Tibial artery (tissue), 4 donors: ENCODE results near the gene SORCS2.

Experiments used
- DNase-seq, 2 donors: peaks; one replicate each; pipeline ENCODE4 v3.0.0-alpha.2; 2019
- H3K27ac ChIP-seq, 2 donors: fragments of 200-600 bp; sonication (generic) in 1 of 2; 1 replicate in 1 of 2; 2 replicates in 1 of 2; pipeline ENCODE4 v1.5.1; 2018 to 2019; ENCODE audit warnings: mild to moderate bottlenecking in 1 of 2
- H3K27me3 ChIP-seq, 2 donors: fragments of 200-600 bp; sonication (generic) in 1 of 2; one replicate each; pipeline versions ENCODE4 v1.5.1 to v1.6.0; 2016 to 2019
- H3K36me3 ChIP-seq, 3 donors: fragments of 200-600 bp; sonication (generic) in 2 of 3; one replicate each; pipeline ENCODE4 v1.5.1; 2016 to 2019; ENCODE audit warnings: mild to moderate bottlenecking in 2 of 3
- H3K4me1 ChIP-seq, 4 donors: fragments of 200-600 bp; sonication (generic) in 2 of 4; 1 replicate in 3 of 4; 2 replicates in 1 of 4; pipeline ENCODE4 v1.5.1; 2016 to 2019
- H3K4me3 ChIP-seq, 2 donors: fragments of 200-600 bp; sonication (generic) in 1 of 2; 1 replicate in 1 of 2; 2 replicates in 1 of 2; pipeline ENCODE4 v1.5.1; 2018 to 2019; ENCODE audit warnings: mild to moderate bottlenecking in 2 of 2
- H3K9me3 ChIP-seq, 3 donors: fragments of 200-600 bp; sonication (generic) in 1 of 3; one replicate each; pipeline ENCODE4 v1.5.1; 2016 to 2019
- intact Hi-C: fragments of 100-400 bp; cut with DNase I; formaldehyde crosslinking; loops from one replicate; pipeline ENCODE4 v1.15.0; 2023; ENCODE audit warnings: low total_unique reads
- TF ChIP-seq, protein P1 (sequence below), 2 experiments: fragments of 200-600 bp in 1 of 2; fragments of 450-650 bp in 1 of 2; IDR thresholded peaks; one replicate each; pipeline ENCODE4 v1.5.1; 2017 to 2019; ENCODE audit warnings: antibody characterized with exemption in 2 of 2, mild to moderate bottlenecking in 1 of 2, moderate library complexity in 1 of 2

Gene SORCS2

GRCh38 chr4:7458066-7458425 lies 265.7 kb downstream of the SORCS2 start:
- TF ChIP-seq, protein P1, sequence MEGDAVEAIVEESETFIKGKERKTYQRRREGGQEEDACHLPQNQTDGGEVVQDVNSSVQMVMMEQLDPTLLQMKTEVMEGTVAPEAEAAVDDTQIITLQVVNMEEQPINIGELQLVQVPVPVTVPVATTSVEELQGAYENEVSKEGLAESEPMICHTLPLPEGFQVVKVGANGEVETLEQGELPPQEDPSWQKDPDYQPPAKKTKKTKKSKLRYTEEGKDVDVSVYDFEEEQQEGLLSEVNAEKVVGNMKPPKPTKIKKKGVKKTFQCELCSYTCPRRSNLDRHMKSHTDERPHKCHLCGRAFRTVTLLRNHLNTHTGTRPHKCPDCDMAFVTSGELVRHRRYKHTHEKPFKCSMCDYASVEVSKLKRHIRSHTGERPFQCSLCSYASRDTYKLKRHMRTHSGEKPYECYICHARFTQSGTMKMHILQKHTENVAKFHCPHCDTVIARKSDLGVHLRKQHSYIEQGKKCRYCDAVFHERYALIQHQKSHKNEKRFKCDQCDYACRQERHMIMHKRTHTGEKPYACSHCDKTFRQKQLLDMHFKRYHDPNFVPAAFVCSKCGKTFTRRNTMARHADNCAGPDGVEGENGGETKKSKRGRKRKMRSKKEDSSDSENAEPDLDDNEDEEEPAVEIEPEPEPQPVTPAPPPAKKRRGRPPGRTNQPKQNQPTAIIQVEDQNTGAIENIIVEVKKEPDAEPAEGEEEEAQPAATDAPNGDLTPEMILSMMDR (IDR thresholded peaks at IDR 0.05) = no peak
- intact Hi-C loops = no loop called here
- H3K36me3 ChIP-seq = no peaks in the 10 kb centered on the region
- H3K9me3 ChIP-seq = no peaks in the 10 kb centered on the region
- no peaks in the 10 kb centered on the region for H3K4me1 ChIP-seq
- no peak overlapping the region for H3K4me3 ChIP-seq
- DNase-seq = no peak
- no peaks in the 10 kb centered on the region for H3K27me3 ChIP-seq
- H3K27ac ChIP-seq = no peak overlapping the region

DNA sequence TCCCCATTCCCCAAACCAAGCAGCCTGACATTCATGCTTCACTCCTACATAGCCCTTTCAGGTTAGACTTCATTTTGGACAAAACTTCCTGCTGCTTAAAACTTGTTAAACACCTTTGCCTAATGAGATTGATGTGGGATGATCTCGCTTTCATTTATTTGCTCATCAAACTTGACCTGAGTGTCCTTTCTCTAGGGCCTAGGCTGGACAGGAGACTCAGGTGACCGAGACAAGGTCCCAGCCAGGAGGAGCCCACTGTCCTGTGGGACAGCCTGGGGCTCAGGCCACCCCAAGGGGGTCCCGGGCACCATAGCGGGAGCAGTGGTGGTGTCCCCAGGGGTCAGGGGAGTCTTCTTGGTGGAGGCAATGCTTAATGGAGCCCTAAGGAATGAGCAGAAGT lies 266.1 kb downstream of the SORCS2 start:
- intact Hi-C loops = no loop called here

GRCh38 chr4:7459471-7459870 lies 267.1 kb downstream of the SORCS2 start:
- H3K27ac ChIP-seq = no peak overlapping the region
- H3K27me3 ChIP-seq = no peaks in the 10 kb centered on the region
- no peak for DNase-seq
- intact Hi-C loops = no loop called here
- TF ChIP-seq, protein P1 (IDR thresholded peaks at IDR 0.05) = no peak
- H3K4me1 ChIP-seq = no peaks in the 10 kb centered on the region
- no peak overlapping the region for H3K4me3 ChIP-seq
- H3K9me3 ChIP-seq = no peaks in the 10 kb centered on the region
- no peaks in the 10 kb centered on the region for H3K36me3 ChIP-seq

More for the DNA sequence above, 266.1 kb downstream of the SORCS2 start:
- TF ChIP-seq, protein P1 (IDR thresholded peaks at IDR 0.05) = no peak
- Histone ChIP-seq H3K4me1 (no peaks in the 10 kb centered on the region), H3K27ac (no peak overlapping the region), H3K36me3 (no peaks in the 10 kb centered on the region), H3K4me3 (no peak overlapping the region), H3K9me3 (no peaks in the 10 kb centered on the region), H3K27me3 (no peaks in the 10 kb centered on the region)
- no peak for DNase-seq

- intact Hi-C loops = no loop called here
- no peak overlapping the region for H3K4me3 ChIP-seq
- H3K36me3 ChIP-seq = no peaks in the 10 kb centered on the region
- H3K9me3 ChIP-seq = peaks cover 0 to 3% (median 0%) of the 10 kb centered on the region in 3 donors
- H3K27ac ChIP-seq = no peak overlapping the region
- no peak for DNase-seq
- H3K4me1 ChIP-seq = no peaks in the 10 kb centered on the region
- no peaks in the 10 kb centered on the region for H3K27me3 ChIP-seq
- TF ChIP-seq, protein P1 (IDR thresholded peaks at IDR 0.05) = no peak
Observed at GRCh38 chr4:7460566-7460965, 268.2 kb downstream of the SORCS2 start.

- Histone ChIP-seq H3K27me3 (no peaks in the 10 kb centered on the region), H3K4me1 (no peaks in the 10 kb centered on the region), H3K27ac (no peak overlapping the region), H3K4me3 (no peak overlapping the region), H3K9me3 (peaks cover 0 to 10% (median 4%) of the 10 kb centered on the region in 3 donors), H3K36me3 (no peaks in the 10 kb centered on the region)
- TF ChIP-seq, protein P1 (IDR thresholded peaks at IDR 0.05) = no peak
- intact Hi-C loops = no loop called here
- no peak for DNase-seq
Observed at GRCh38 chr4:7461230-7461629, 268.9 kb downstream of the SORCS2 start.

- DNase-seq = no peak
- Histone ChIP-seq H3K36me3 (no peaks in the 10 kb centered on the region), H3K9me3 (peaks cover 0 to 16% (median 4%) of the 10 kb centered on the region in 3 donors), H3K4me3 (no peak overlapping the region), H3K4me1 (no peaks in the 10 kb centered on the region), H3K27ac (no peak overlapping the region), H3K27me3 (no peaks in the 10 kb centered on the region)
- intact Hi-C loops = no loop called here
- TF ChIP-seq, protein P1 (IDR thresholded peaks at IDR 0.05) = no peak
Observed at GRCh38 chr4:7462509-7462971, 270.2 kb downstream of the SORCS2 start.
